HL-60 (cell line): Measurements from ENCODE around the gene F8A3. TPM values are rescaled to one million over a fixed set of nuclear protein-coding genes. Genes with fewer than 3 reads are reported as not detected.

Experiments
- microRNA-seq: library from miRNA; unstranded; fragments of <30 nt; microRNA quantifications from one replicate; pipeline ENCODE4, GENCODE V29; 2018

F8A3 gene

Small RNA genes lying within 50 kb of the gene (microRNA-seq; reads per million reads assigned to microRNA genes)
- not detected for gene MIR1184-3
